Measurements from ENCODE around the gene RGS3. TPM values are rescaled to one million over a fixed set of nuclear protein-coding genes. Genes with fewer than 3 reads are reported as not detected.

RGS3 gene
- total and polyA plus RNA-seq, 10 of the 15 experiments (the other 5 are each of a cell fraction or from before 2014, with no cell fraction given), result 2.9 to 138 (median 28.8) TPM

DNA sequence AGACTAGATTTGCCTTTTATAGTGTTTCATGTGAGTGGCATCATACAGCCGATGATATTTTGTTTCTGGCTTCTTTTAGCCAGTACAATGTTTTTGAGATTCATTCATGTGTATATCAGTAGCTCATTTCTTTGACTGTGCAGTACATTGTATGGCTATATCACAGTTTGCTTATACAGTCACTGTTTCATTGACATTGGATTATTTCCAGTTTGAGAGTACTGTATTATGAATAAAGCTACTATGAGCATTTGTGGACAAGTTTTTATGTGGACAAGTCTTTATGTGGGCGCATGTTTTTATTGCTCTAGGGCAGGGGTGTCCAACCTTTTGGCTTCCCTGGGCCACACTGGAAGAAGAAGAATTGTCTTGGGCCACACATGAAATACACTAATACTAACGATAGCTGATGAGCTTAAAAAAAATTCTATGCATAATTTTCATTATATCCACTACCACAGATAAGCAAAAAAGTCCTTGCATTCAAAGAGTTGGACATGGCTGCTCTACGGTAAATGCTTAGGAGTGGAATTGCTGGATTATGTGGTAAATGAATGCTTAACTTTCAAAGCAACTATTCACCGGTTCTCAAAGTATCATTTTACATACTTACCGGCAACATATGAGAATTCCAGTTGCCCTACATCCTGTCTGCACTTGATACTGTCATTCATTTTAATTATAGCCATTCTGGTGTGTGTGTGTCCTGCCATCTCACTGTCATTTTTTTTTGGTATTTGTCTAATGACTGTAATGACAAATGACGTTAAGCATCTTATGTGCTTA, 177.8 kb downstream of the RGS3 start:
- in situ Hi-C loops (cut with MboI) (no loop called here), intact Hi-C loops (cut with micrococcal nuclease; ENCODE audit: unreplicated experiment) (no loop called here)
- Histone ChIP-seq H3K4me1 (ENCODE audit: control insufficient read depth, insufficient read depth, low read length) (no peaks in the 10 kb centered on the region), H3K36me3 (ENCODE audit: control insufficient read depth in 2 of 2, insufficient read depth in 2 of 2, low read length in 1 of 2) (no peaks in the 10 kb centered on the region), H3K4me2 (ENCODE audit: control insufficient read depth, insufficient read depth) (no peak overlapping the region), H3K9me3 (replicated peaks; ENCODE audit: control insufficient read depth, insufficient read depth, low read length) (no peaks in the 10 kb centered on the region), H3K27me3 (replicated peaks in 1 of 2; ENCODE audit: control insufficient read depth in 2 of 2, insufficient read depth in 2 of 2, low read length in 1 of 2) (no peaks in the 10 kb centered on the region), H4K20me1 (ENCODE audit: control insufficient read depth, insufficient read depth) (no peaks in the 10 kb centered on the region), H3K9ac (ENCODE audit: control insufficient read depth, insufficient read depth, low read length) (no peak overlapping the region), H3K27ac (ENCODE audit: control insufficient read depth, insufficient read depth) (no peak overlapping the region), H3K4me3 (no peak overlapping the region), H2AFZ (ENCODE audit: control insufficient read depth, low read depth, low read length) (no peak overlapping the region), H3K79me2 (ENCODE audit: control insufficient read depth, insufficient read depth, low read length) (no peaks in the 10 kb centered on the region)
- no peak for FAIRE-seq
- CTCF ChIA-PET, result interaction anchor here (0.5 to 2.1 kb wide), 3 partner anchors 8 to 50 kb away, joined by 3 to 4 read pairs (median 3); no protein-coding TSS in a partner anchor
- ATAC-seq, result no peak
- no peak for DNase-seq (ENCODE audit: low read depth, low spot score)
- RAD21 ChIA-PET (ENCODE audit: unreplicated experiment), result interaction anchor here (0.9 kb wide), 1 partner anchor 39 kb away, joined by 3 read pairs; no protein-coding TSS in a partner anchor
- TF ChIP-seq, protein P1, sequence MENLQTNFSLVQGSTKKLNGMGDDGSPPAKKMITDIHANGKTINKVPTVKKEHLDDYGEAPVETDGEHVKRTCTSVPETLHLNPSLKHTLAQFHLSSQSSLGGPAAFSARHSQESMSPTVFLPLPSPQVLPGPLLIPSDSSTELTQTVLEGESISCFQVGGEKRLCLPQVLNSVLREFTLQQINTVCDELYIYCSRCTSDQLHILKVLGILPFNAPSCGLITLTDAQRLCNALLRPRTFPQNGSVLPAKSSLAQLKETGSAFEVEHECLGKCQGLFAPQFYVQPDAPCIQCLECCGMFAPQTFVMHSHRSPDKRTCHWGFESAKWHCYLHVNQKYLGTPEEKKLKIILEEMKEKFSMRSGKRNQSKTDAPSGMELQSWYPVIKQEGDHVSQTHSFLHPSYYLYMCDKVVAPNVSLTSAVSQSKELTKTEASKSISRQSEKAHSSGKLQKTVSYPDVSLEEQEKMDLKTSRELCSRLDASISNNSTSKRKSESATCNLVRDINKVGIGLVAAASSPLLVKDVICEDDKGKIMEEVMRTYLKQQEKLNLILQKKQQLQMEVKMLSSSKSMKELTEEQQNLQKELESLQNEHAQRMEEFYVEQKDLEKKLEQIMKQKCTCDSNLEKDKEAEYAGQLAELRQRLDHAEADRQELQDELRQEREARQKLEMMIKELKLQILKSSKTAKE (IDR thresholded peaks at IDR 0.05; ENCODE audit: low read depth, poor library complexity, severe bottlenecking), result no peak
- TF ChIP-seq ESRRA (IDR thresholded peaks at IDR 0.05; ENCODE audit: low read length) (no peak), BACH1 (IDR thresholded peaks at IDR 0.05; ENCODE audit: borderline replicate concordance) (no peak), CHD4 (IDR thresholded peaks at IDR 0.05) (no peak), CREB1 (IDR thresholded peaks at IDR 0.05; ENCODE audit: low read depth) (no peak), TCF7 (IDR thresholded peaks at IDR 0.05; ENCODE audit: borderline replicate concordance) (no peak), POU2F2 (IDR thresholded peaks at IDR 0.05; ENCODE audit: borderline replicate concordance, low read depth, low read length) (no peak), TCF3 (IDR thresholded peaks at IDR 0.05; ENCODE audit: borderline replicate concordance, insufficient read depth, low read depth, low read length) (no peak), KAT2A (conservative IDR thresholded peaks at IDR 0.05; ENCODE audit: control insufficient read depth, low read depth, low read length) (no peak), SUPT20H (IDR thresholded peaks at IDR 0.05; ENCODE audit: borderline replicate concordance, control insufficient read depth, low read depth, low read length) (no peak), NR2C1 (IDR thresholded peaks at IDR 0.05) (no peak), ZNF24 (IDR thresholded peaks at IDR 0.05) (no peak), KLF5 (IDR thresholded peaks at IDR 0.05; ENCODE audit: partially characterized antibody) (no peak), PAX5 (IDR thresholded peaks at IDR 0.05; ENCODE audit: borderline replicate concordance, low read depth, low read length) (no peak), EP300 (IDR thresholded peaks at IDR 0.05; ENCODE audit: borderline replicate concordance in 1 of 2, control insufficient read depth in 1 of 2, low read depth in 2 of 2, low read length in 2 of 2) (no peak)
- TF ChIP-seq, protein P2, sequence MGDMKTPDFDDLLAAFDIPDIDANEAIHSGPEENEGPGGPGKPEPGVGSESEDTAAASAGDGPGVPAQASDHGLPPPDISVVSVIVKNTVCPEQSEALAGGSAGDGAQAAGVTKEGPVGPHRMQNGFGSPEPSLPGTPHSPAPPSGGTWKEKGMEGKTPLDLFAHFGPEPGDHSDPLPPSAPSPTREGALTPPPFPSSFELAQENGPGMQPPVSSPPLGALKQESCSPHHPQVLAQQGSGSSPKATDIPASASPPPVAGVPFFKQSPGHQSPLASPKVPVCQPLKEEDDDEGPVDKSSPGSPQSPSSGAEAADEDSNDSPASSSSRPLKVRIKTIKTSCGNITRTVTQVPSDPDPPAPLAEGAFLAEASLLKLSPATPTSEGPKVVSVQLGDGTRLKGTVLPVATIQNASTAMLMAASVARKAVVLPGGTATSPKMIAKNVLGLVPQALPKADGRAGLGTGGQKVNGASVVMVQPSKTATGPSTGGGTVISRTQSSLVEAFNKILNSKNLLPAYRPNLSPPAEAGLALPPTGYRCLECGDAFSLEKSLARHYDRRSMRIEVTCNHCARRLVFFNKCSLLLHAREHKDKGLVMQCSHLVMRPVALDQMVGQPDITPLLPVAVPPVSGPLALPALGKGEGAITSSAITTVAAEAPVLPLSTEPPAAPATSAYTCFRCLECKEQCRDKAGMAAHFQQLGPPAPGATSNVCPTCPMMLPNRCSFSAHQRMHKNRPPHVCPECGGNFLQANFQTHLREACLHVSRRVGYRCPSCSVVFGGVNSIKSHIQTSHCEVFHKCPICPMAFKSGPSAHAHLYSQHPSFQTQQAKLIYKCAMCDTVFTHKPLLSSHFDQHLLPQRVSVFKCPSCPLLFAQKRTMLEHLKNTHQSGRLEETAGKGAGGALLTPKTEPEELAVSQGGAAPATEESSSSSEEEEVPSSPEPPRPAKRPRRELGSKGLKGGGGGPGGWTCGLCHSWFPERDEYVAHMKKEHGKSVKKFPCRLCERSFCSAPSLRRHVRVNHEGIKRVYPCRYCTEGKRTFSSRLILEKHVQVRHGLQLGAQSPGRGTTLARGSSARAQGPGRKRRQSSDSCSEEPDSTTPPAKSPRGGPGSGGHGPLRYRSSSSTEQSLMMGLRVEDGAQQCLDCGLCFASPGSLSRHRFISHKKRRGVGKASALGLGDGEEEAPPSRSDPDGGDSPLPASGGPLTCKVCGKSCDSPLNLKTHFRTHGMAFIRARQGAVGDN (IDR thresholded peaks at IDR 0.05), result no peak
- TF ChIP-seq, protein P3, sequence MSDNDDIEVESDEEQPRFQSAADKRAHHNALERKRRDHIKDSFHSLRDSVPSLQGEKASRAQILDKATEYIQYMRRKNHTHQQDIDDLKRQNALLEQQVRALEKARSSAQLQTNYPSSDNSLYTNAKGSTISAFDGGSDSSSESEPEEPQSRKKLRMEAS (IDR thresholded peaks at IDR 0.05; ENCODE audit: low read depth, low read length), result no peak
- POLR2A ChIA-PET, result no interaction called here
- SMC1A ChIA-PET (ENCODE audit: uncharacterized antibody, unreplicated experiment), result interaction anchor here (1.1 to 1.4 kb wide), 3 partner anchors 35 to 117 kb away, joined by 3 to 4 read pairs (median 3); no protein-coding TSS in a partner anchor
- no TSS peak for BruUV-seq (replicated peaks)
- 49% methylated on average over 7 of the region's 7 CpGs for WGBS (ENCODE audit: insufficient coverage, insufficient replicate concordance, low lambda C conversion rate, missing lambda C conversion rate)

Measured in GM12878 (cell line).